MM.1S (cell line): ENCODE results near the gene KRT76.

Experiments used
- EZH2 ChIP-seq: fragments of 300-600 bp; sonication (generic); optimal IDR thresholded peaks from 2 replicates; pipeline ENCODE3; 2017; ENCODE audit warnings: low read depth, mild to moderate bottlenecking, antibody characterized with exemption, low read length, mixed read lengths
- EZH2phosphoT487 ChIP-seq: fragments of 300-600 bp; sonication (generic); IDR thresholded peaks from 2 replicates; pipeline ENCODE4 v1.6.1; 2018; ENCODE audit warnings: antibody characterized with exemption, low read length
- TF ChIP-seq, protein P1 (sequence below): fragments of 300-600 bp; sonication (generic); IDR thresholded peaks from 2 replicates; pipeline ENCODE4 v1.5.1; 2016; ENCODE audit warnings: antibody characterized with exemption, low read length, mixed read lengths

DNA sequence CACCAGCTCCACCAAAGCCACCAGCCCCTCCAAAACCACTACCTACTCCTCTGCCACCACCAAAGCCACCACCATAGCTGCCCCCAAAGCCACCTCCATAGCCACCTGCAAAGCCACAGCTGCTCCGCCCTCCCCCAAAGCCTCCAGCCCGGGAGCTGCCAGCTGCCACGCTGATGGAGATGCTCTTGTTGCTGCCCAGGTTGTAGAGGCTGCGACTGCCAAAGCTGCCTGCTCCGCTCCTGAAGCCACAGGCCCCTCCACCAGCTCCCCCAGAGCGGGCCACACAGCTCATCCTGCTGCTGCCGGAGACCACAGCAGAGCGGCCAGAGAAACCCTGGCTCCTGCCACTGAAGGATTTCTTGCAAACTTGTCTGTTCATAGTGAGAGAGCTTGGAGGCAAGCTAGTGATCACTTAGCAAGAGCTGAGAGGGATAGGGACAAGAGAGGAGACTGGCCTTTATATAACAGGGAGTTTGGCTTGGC is at the start of gene KRT76:
- TF ChIP-seq, protein P1, sequence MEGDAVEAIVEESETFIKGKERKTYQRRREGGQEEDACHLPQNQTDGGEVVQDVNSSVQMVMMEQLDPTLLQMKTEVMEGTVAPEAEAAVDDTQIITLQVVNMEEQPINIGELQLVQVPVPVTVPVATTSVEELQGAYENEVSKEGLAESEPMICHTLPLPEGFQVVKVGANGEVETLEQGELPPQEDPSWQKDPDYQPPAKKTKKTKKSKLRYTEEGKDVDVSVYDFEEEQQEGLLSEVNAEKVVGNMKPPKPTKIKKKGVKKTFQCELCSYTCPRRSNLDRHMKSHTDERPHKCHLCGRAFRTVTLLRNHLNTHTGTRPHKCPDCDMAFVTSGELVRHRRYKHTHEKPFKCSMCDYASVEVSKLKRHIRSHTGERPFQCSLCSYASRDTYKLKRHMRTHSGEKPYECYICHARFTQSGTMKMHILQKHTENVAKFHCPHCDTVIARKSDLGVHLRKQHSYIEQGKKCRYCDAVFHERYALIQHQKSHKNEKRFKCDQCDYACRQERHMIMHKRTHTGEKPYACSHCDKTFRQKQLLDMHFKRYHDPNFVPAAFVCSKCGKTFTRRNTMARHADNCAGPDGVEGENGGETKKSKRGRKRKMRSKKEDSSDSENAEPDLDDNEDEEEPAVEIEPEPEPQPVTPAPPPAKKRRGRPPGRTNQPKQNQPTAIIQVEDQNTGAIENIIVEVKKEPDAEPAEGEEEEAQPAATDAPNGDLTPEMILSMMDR = no peak
- TF ChIP-seq EZH2 = no peak
- no peak for TF ChIP-seq EZH2phosphoT487
